Parathyroid adenoma (tissue), 2 donors: ENCODE results near the gene A2M.
A peak's percentile ranks its signal among the peaks of the same experiment; 100 is the strongest.

Experiments used
- H2AFZ ChIP-seq: fragments of 300-600 bp; sonication (generic); one replicate; pipeline ENCODE4 v1.7.0; 2017; ENCODE audit warnings: antibody characterized with exemption, mild to moderate bottlenecking
- H3K27ac ChIP-seq: fragments of 300-600 bp; sonication (generic); one replicate; pipeline ENCODE4 v1.7.0; 2017
- H3K27me3 ChIP-seq: fragments of 300-600 bp; sonication (generic); one replicate; pipeline ENCODE4 v1.7.0; 2017; ENCODE audit warnings: low read length; ENCODE audit not compliant: control insufficient read depth, insufficient read depth
- H3K36me3 ChIP-seq: fragments of 300-600 bp; sonication (generic); one replicate; pipeline ENCODE4 v1.7.0; 2017; ENCODE audit warnings: low read length; ENCODE audit not compliant: control insufficient read depth, insufficient read depth
- H3K4me1 ChIP-seq: fragments of 300-600 bp; sonication (generic); one replicate; pipeline ENCODE4 v1.7.0; 2017; ENCODE audit warnings: control low read depth
- H3K4me2 ChIP-seq: fragments of 300-600 bp; sonication (generic); one replicate; pipeline ENCODE4 v1.7.0; 2017; ENCODE audit warnings: low read length
- H3K4me3 ChIP-seq: fragments of 300-600 bp; sonication (generic); one replicate; pipeline ENCODE4 v1.7.0; 2017; ENCODE audit warnings: low read depth, low read length
- H3K79me2 ChIP-seq: fragments of 300-600 bp; sonication (generic); one replicate; pipeline ENCODE4 v1.7.0; 2017; ENCODE audit warnings: control low read depth
- H3K9ac ChIP-seq: fragments of 300-600 bp; sonication (generic); one replicate; pipeline ENCODE4 v1.7.0; 2017; ENCODE audit warnings: mild to moderate bottlenecking
- H3K9me3 ChIP-seq: fragments of 300-600 bp; sonication (generic); one replicate; pipeline ENCODE4 v1.7.0; 2017; ENCODE audit warnings: low read length; ENCODE audit not compliant: control insufficient read depth
- CTCF ChIP-seq: fragments of 300-600 bp; sonication (generic); IDR thresholded peaks from one replicate; pipeline ENCODE4 v1.7.0; 2017; ENCODE audit warnings: antibody characterized with exemption, mild to moderate bottlenecking
- donor health status: primary hyperparathyroidism.

Gene A2M

GRCh38 chr12:9065607-9065856, 50.2 kb downstream of the A2M start:
- Histone ChIP-seq H3K9me3 (no peaks in the 10 kb centered on the region), H3K4me3 (peak overlapping the region; percentile 53), H3K27ac (peak overlapping the region; percentile 69), H3K36me3 (no peaks in the 10 kb centered on the region), H3K4me2 (peak overlapping the region; percentile 70), H3K79me2 (no peaks in the 10 kb centered on the region), H2AFZ (peak overlapping the region; percentile 96), H3K4me1 (no peaks in the 10 kb centered on the region), H3K27me3 (no peaks in the 10 kb centered on the region), H3K9ac (no peak overlapping the region)
- TF ChIP-seq CTCF: no peak

DNA sequence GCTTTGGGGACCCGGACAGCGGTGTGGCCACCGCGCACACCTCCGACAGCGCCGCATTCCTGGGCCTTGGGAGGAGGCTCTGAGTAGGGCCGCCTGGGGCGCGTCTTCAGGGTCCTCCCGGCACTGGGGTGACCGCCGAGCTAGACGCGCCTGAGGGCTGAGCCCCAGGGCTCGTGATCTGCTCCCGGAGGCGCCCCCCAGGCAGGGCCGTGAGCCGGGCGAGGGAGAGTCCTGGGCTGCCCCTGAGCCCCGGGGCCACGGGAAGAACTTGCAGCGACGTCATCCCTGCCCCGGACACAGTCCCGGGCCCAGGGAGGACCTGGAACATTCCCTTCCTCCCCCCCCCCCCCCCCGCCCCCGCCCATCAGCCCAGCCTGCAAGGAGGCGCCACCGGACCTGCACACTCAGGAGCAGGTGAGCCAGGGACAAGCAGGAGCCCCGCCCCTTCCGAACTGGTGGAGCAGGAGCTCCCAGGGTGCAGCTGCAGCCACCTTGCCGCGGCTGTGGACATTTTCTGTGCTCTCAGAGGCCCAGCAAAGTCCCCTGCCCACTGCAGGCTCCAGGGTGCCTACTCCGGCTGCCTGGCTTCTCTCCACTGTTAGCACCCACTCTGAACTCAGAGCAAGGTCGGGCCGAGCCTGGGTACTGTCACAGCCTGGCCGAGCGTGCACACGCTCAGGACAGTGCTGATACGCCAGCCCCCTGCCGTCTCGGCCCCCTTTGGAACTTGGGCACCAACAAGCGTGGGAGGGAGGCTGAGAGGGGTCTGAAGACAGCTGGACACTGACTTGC, 50.7 kb downstream of the A2M start:
- Histone ChIP-seq H3K4me3 (peak overlapping the region; percentile 92), H3K36me3 (no peaks in the 10 kb centered on the region), H3K27me3 (no peaks in the 10 kb centered on the region), H2AFZ (peak overlapping the region; percentile 96), H3K79me2 (no peaks in the 10 kb centered on the region), H3K4me2 (peak overlapping the region; percentile 89), H3K27ac (peak overlapping the region; percentile 96), H3K4me1 (no peaks in the 10 kb centered on the region), H3K9ac (peak overlapping the region; percentile 95), H3K9me3 (no peaks in the 10 kb centered on the region)
- TF ChIP-seq CTCF: no peak

- Histone ChIP-seq H3K27ac (peak overlapping the region; percentile 96), H2AFZ (peak overlapping the region; percentile 93), H3K4me1 (no peaks in the 10 kb centered on the region), H3K27me3 (no peaks in the 10 kb centered on the region), H3K79me2 (no peaks in the 10 kb centered on the region), H3K9me3 (no peaks in the 10 kb centered on the region), H3K4me3 (peak overlapping the region; percentile 92), H3K9ac (peak overlapping the region; percentile 95), H3K36me3 (no peaks in the 10 kb centered on the region), H3K4me2 (peak overlapping the region; percentile 89)
- TF ChIP-seq CTCF: peak; percentile 64
Observed at GRCh38 chr12:9064201-9064814, 51.4 kb downstream of the A2M start.

GRCh38 chr12:9052610-9053009, 63.1 kb downstream of the A2M start:
- Histone ChIP-seq H2AFZ (no peak overlapping the region), H3K9ac (no peak overlapping the region), H3K4me3 (no peak overlapping the region), H3K9me3 (no peaks in the 10 kb centered on the region), H3K36me3 (no peaks in the 10 kb centered on the region), H3K27ac (no peak overlapping the region), H3K4me1 (no peaks in the 10 kb centered on the region), H3K27me3 (no peaks in the 10 kb centered on the region), H3K79me2 (no peaks in the 10 kb centered on the region), H3K4me2 (no peak overlapping the region)
- no peak for TF ChIP-seq CTCF

- Histone ChIP-seq H3K79me2 (no peaks in the 10 kb centered on the region), H2AFZ (no peak overlapping the region), H3K4me2 (no peak overlapping the region), H3K9ac (no peak overlapping the region), H3K4me1 (no peaks in the 10 kb centered on the region), H3K27ac (no peak overlapping the region), H3K4me3 (no peak overlapping the region), H3K9me3 (no peaks in the 10 kb centered on the region), H3K36me3 (no peaks in the 10 kb centered on the region), H3K27me3 (no peaks in the 10 kb centered on the region)
- TF ChIP-seq CTCF: no peak
Observed at GRCh38 chr12:9051158-9051550, 64.6 kb downstream of the A2M start.
